GM18868 (cell line): ENCODE measurements around the gene HSH2D.

Experiments used
- ATAC-seq: cut with Tn5 transposase; IDR thresholded peaks from one replicate; pipeline ENCODE4 v1.9.1; 2021; ENCODE audit warnings: mild to moderate bottlenecking, moderate library complexity; ENCODE audit not compliant: unreplicated experiment

HSH2D gene

DNA sequence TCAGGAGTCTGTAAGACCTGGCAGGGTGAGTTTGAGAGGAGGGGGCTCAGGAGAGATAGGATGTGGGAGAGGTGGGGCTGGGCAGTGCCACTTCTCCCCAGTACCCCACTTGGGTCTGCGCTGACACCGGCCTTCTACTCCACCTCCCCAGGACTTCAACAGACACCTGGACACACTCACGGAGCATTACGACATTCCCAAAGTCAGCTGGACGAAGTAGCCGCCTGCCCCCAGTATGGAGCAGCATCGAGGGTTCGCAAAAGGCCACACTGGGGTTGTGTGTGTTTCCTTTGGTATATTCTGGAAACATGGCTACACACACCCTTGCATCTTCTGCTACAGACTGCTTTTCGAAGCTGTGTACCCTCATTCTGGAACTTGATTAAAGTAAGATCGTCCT is 47.3 kb downstream of the HSH2D start:
- no peak for ATAC-seq

DNA sequence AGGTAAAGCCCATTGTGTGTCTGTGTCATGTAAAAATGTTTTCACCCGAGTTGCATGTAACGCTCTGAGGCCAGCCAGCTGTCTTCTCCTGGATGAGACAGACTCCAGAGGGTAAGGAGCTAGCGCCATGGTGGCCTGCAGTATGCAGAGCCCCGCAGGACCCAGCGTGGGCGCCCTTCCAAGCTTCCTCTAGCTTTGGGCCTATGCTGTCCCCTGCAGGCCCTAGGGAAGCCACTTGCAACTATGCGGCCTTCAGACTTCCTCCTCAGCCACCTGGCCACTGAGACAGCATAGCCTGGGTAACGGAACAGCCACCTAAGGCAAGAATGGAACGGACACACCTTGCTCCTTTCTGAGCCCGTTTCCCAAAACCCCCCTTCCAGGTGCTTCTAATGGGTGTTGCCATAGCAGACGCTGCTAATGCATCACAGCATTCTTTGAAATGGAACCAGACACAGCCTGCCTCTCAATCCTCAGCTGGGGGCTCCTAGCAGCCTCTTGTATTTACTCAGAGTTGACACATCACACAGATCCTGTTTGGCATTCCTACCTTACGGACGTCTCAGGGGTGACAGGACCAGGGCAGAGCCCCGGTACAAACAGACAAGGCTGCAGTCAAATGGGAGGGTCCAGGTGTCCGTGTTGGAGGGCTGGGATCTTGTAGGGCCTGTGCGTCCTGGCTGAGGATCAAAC is 47.9 kb downstream of the HSH2D start:
- ATAC-seq: no peak

DNA sequence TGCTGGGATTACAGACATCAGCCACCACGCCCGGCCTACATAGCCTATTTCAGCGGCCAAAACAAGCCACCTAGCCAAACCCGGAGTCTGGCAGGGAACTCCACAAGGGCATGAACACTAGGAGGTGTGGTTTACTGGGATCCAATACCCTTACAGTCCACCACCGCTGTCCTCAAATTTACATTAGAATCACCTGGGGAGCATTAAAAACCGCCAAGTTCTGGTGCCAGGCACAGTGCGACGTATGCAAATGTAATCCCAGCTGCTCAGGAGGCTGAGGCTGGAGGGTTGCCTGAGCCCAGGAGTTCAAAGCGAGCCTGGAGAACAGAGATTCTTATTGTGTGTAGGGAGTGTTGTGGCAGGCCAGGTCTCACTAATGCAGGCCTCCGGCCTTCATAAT is 50.0 kb downstream of the HSH2D start:
- no peak for ATAC-seq

GRCh38 chr19:16197188-16197621 is 53.7 kb downstream of the HSH2D start:
- ATAC-seq: no peak

GRCh38 chr19:16197622-16198369 is 54.3 kb downstream of the HSH2D start, which contains the start of gene AP1M1:
Gene AP1M1 (plus strand): TSS chr19:16197911. CDS start chr19:16198027, 116 bp downstream.
- peak; percentile 87 for ATAC-seq

- ATAC-seq: no peak
Measured at GRCh38 chr19:16198370-16198651, 54.8 kb downstream of the HSH2D start.

- ATAC-seq: no peak
Measured at GRCh38 chr19:16199275-16199932, 55.9 kb downstream of the HSH2D start.

GRCh38 chr19:16200038-16201010 is 56.8 kb downstream of the HSH2D start:
- ATAC-seq: no peak

DNA sequence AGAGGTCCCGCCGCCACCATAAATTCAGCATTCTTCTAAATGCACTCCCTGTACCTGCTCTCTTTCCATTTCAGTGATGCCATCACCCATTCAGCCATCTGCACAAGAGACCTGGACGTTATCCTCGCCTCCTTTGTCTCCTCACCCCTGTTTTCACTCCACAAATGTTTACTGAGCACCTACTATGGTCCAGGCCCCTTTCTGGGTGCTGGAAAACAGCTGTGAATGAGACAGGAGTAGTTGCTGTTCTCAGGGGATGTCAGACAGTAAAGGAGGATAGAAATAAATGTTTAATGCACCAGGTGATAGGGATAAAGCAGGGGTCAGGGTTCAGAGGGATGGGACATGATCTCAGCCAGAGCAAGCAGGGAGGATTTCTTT is 57.5 kb downstream of the HSH2D start:
- no peak for ATAC-seq

GRCh38 chr19:16202320-16203255 is 59.1 kb downstream of the HSH2D start:
- ATAC-seq: no peak

- no peak for ATAC-seq
Measured at GRCh38 chr19:16203256-16204004, 59.9 kb downstream of the HSH2D start.

DNA sequence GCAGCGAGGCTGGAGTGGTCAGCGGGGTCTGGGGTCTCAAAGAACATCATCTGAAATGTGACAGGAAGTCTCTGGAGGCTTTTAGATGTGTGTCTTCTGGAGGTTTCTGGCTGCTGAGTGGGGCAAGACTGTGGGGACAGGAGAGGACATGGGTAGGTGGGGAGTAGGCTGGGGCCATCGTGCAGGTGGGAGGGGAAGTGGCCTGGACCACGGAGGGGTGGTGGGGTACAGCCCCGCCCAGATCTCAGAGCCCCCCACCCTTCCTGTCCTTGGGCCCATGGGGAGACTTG is 60.5 kb downstream of the HSH2D start:
- ATAC-seq: no peak

- ATAC-seq: no peak
Measured at GRCh38 chr19:16205205-16206045, 61.9 kb downstream of the HSH2D start.

GRCh38 chr19:16206046-16206605 is 62.6 kb downstream of the HSH2D start:
- ATAC-seq: no peak

GRCh38 chr19:16206637-16207036 is 63.2 kb downstream of the HSH2D start:
- ATAC-seq: no peak

GRCh38 chr19:16207063-16207462 is 63.6 kb downstream of the HSH2D start:
- no peak for ATAC-seq

GRCh38 chr19:16207490-16208025 is 64.1 kb downstream of the HSH2D start:
- ATAC-seq: no peak
